GM13977 (cell line): ENCODE data around the gene ZNF304.
A peak's percentile ranks its signal among the peaks of the same experiment; 100 is the strongest.

ENCODE experiments used
- DNase-seq: peaks from one replicate; pipeline ENCODE4 v3.0.0; 2012; ENCODE audit warnings: low spot score
- in situ Hi-C: fragments of 300-500 bp; cut with MboI; formaldehyde crosslinking; loops from one replicate; pipeline ENCODE4 v1.12.0; 2022; ENCODE audit warnings: low sequenced_read_pairs, low pct_unique_long_range_greater_than_20kb, mixed read lengths, inconsistent platforms; ENCODE audit not compliant: unreplicated experiment
- TF ChIP-seq, protein P1 (sequence below): IDR thresholded peaks from 2 replicates; pipeline ENCODE4 v1.5.1; 2012; ENCODE audit warnings: mild to moderate bottlenecking, control low read depth; ENCODE audit not compliant: insufficient read depth; ENCODE audit errors: extremely low read depth, missing control alignments

ZNF304 gene

DNA sequence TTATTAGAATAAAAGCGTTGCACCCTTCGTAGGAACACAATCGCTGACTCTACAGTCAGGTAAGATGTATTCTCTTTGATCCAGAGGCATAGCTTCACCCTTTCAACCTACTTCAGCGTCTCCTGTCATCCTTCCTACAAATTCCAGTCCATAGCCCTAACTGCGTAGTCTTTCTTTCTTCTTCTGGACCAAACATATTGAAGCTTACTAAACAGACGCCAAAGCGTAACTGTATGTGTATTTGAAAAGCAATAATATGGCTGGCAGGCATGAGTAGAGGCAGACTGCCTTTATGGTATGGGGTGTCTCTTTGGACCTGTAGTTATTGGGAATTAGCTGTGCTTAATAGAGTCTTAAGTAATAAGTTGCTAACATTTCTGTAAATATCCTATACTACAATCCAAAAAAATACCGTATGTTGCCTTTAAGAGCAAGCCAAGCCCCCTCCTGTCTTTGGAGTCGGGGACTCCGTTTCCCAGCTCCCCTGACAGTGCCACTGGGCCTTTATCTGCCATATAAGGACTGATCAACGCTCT, 38.2 kb downstream of the ZNF304 start:
- TF ChIP-seq, protein P1, sequence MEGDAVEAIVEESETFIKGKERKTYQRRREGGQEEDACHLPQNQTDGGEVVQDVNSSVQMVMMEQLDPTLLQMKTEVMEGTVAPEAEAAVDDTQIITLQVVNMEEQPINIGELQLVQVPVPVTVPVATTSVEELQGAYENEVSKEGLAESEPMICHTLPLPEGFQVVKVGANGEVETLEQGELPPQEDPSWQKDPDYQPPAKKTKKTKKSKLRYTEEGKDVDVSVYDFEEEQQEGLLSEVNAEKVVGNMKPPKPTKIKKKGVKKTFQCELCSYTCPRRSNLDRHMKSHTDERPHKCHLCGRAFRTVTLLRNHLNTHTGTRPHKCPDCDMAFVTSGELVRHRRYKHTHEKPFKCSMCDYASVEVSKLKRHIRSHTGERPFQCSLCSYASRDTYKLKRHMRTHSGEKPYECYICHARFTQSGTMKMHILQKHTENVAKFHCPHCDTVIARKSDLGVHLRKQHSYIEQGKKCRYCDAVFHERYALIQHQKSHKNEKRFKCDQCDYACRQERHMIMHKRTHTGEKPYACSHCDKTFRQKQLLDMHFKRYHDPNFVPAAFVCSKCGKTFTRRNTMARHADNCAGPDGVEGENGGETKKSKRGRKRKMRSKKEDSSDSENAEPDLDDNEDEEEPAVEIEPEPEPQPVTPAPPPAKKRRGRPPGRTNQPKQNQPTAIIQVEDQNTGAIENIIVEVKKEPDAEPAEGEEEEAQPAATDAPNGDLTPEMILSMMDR, result no peak
- in situ Hi-C loops, result no loop called here

DNA sequence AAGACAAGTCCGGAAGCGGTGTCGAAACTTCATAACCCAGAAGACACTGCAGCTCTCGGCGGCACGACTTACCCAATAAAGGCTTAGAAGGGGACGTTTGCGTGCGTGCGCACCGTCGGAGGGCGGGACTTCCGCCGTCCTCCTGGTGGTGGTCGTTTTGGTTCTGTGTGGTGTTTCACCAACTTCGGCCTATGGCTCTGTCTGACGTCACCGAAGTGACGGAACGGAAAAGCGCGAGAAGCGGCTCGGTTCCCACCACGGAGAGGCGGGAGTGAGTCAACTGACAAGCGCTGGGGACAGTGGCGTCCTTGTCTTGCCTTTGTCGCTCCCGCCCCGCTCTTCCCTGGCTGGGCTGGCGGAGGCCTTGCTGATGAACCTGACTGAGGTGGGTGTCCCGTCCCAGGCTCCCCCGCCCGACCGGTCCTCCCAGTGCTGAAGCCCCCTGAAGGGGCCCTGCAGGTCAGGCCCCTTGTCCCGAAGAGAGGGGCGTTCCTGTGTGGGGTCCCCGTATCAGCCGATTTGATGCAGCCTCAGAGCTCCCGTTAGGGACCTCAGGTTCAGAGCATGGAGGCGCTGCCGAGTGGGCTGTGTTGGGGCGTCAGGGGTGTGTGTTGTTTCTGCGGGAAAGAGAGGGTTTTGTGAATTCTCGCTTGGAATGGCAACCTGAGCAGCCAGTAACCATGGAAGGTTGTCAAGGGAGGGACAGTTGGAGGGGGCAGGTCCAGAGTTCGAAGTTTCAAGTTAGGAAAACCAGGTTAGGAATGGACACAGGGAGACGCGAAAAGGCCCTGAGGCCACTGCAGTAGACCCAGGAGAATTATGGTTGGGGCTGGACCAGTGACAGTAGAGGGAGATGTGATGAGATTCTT, 38.9 kb downstream of the ZNF304 start, which contains the start of gene ZNF548:
Gene ZNF548, plus strand, starts transcription at position 125 of the 869 bp plus-strand sequence. Its CDS starts 246 bp downstream, at position 371.
- in situ Hi-C loops, result no loop called here
- peak; percentile 91 for DNase-seq
- TF ChIP-seq, protein P1, result no peak

More for the DNA sequence above, 38.2 kb downstream of the ZNF304 start:
- DNase-seq, result no peak

DNA sequence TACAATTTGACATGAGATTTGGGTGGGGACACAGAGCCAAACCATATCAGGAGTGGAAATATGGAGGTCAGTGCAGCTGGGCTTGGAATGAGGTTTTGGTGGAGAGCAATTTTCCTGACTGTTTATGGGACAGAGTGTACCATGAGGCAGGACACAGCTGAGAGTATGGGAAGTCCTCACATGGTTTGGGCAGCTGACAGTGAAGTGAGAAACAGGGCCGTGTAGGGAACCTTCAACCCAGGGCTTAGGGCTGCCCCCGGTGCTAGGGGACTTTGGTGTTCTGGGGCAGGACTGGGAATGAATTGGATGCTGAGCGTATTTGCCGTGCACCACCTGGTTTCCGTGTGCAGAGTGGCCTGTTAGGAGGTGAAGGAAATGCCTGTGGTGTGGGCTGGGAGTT, 44.6 kb downstream of the ZNF304 start:
- in situ Hi-C loops, result no loop called here
- TF ChIP-seq, protein P1, result no peak
- DNase-seq, result no peak

DNA sequence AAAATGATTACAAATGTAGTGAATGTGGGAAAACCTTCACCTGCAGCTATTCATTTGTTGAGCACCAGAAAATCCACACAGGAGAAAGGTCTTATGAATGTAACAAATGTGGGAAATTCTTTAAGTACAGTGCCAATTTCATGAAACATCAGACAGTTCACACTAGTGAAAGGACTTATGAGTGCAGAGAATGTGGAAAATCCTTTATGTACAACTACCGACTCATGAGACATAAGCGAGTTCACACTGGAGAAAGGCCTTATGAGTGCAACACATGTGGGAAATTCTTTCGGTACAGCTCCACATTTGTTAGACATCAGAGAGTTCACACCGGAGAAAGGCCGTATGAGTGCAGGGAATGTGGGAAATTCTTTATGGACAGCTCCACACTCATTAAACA, 47.8 kb downstream of the ZNF304 start:
- TF ChIP-seq, protein P1, result no peak
- in situ Hi-C loops, result no loop called here
- no peak for DNase-seq

DNA sequence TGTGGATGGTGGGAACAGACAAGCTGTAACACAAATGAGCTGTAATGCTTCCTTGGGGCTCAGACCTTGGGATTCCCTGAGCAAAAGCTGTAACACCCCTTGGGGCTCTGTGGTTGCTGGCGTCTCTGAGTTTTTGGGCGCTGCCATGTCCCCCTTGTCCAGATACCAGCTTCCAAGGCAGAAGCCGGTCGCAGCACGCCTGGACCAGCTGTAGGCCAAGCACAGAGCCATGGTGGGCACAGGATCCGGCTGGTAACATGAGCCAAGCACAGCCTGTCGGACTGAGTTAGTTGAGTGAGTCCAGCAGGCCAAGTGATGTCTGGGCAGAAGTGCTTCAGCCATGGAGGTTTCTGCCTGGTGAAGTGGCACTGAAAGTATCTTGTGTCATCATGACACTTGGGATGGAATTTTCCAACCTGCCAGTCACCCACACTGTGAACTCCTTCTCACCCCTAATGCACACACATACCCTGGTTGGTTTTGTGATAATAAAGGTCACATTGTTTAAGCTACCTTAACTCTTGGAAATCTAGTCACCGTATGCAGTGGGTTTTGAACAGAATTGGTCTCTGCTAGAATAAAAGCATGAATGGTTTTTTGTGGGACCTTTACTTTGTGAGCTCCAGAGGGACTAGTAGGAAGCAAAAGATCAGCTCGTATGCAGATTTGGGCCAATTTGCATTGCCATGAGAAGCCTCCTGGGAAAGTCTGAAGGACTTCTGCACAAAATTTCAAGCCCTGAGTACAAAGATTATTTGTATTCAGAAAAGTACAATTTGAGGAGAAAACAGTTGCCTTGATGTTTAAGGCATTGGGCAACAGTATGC, 52.9 kb downstream of the ZNF304 start:
- TF ChIP-seq, protein P1, result no peak
- in situ Hi-C loops, result no loop called here
- DNase-seq, result no peak

DNA sequence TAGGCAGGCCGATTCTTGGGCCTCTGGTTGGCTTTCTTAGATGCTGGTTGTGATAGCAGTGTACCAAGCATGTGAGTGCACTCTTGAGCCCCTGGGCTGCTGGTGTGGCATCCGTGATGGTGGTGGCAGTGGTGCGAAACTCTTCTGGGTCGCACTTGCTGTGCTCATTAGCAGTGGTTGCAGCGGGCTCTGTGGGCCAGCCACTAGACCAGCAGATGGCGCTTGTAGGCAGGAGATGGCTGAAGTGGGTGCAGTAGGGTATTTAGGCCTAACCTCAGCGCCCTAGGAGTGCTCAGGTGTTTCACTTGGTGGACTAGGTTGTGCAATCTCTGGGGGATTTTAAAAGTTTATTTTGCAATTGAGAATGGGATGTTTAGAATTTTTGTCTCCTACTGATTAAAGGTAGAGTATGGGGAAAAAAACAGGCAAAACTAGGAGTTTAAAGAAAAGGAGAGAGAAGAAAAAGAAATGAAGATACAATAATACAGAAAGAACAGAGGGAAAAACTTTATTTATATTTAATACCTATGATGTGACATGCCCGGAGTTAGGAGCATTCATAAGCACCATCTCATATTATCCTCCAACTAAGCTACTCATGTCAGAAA, 55.5 kb downstream of the ZNF304 start:
- DNase-seq, result peak; percentile 78

More for the DNA sequence above, 55.5 kb downstream of the ZNF304 start:
- TF ChIP-seq, protein P1, result peak; percentile 93
- in situ Hi-C loops, result no loop called here
